GM04504 (cell line): ENCODE results near the gene TLE4.

Experiments
- DNase-seq: peaks from one replicate; pipeline ENCODE4 v3.0.0-alpha.2; 2012; ENCODE audit warnings: low read depth

Gene TLE4

GRCh38 chr9:79665369-79665768 is 93.6 kb downstream of the TLE4 start:
- no peak for DNase-seq

GRCh38 chr9:79665931-79666330 is 94.2 kb downstream of the TLE4 start:
- DNase-seq: no peak

- DNase-seq: no peak
These were observed 95.4 kb downstream of the TLE4 start for GRCh38 chr9:79667120-79667519.

GRCh38 chr9:79667817-79668436 is 96.2 kb downstream of the TLE4 start:
- no peak for DNase-seq

- no peak for DNase-seq
These were observed 97.2 kb downstream of the TLE4 start for GRCh38 chr9:79668956-79669355.

GRCh38 chr9:79670269-79670961 is 98.7 kb downstream of the TLE4 start:
- DNase-seq: no peak

- DNase-seq: no peak
These were observed 99.8 kb downstream of the TLE4 start for GRCh38 chr9:79671558-79671957.

- no peak for DNase-seq
These were observed 100.5 kb downstream of the TLE4 start for GRCh38 chr9:79672236-79672635.

GRCh38 chr9:79672891-79673290 is 101.1 kb downstream of the TLE4 start:
- no peak for DNase-seq

GRCh38 chr9:79673614-79674013 is 101.8 kb downstream of the TLE4 start:
- DNase-seq: no peak

- DNase-seq: no peak
These were observed 102.5 kb downstream of the TLE4 start for GRCh38 chr9:79674052-79674777.

- no peak for DNase-seq
These were observed 109.8 kb downstream of the TLE4 start for GRCh38 chr9:79681576-79681975.

GRCh38 chr9:79682076-79682736 is 110.4 kb downstream of the TLE4 start:
- DNase-seq: no peak

GRCh38 chr9:79684059-79684458 is 112.3 kb downstream of the TLE4 start:
- no peak for DNase-seq

- no peak for DNase-seq
These were observed 113.2 kb downstream of the TLE4 start for GRCh38 chr9:79684711-79685575.

- peak; percentile 47 for DNase-seq
These were observed 113.8 kb downstream of the TLE4 start for GRCh38 chr9:79685577-79685976.

- peak; percentile 68 for DNase-seq
These were observed 114.8 kb downstream of the TLE4 start for GRCh38 chr9:79686381-79687130.

GRCh38 chr9:79687131-79687447 is 115.3 kb downstream of the TLE4 start:
- DNase-seq: no peak

GRCh38 chr9:79688363-79688762 is 116.6 kb downstream of the TLE4 start:
- DNase-seq: no peak

GRCh38 chr9:79689576-79689975 is 117.8 kb downstream of the TLE4 start:
- no peak for DNase-seq

GRCh38 chr9:79691496-79691895 is 119.7 kb downstream of the TLE4 start:
- DNase-seq: no peak
